Liver (tissue), 9 donors: ENCODE measurements around the gene KEAP1. TPM values are rescaled to one million over a fixed set of nuclear protein-coding genes. Genes with fewer than 3 reads are reported as not detected.

Experiments used
- DNase-seq: peaks from one replicate; pipeline ENCODE4 v3.0.0-alpha.2; 2017; ENCODE audit warnings: low spot score
- H3K27ac ChIP-seq, 2 donors: one replicate each; pipeline ENCODE4 v1.7.0; 2013; ENCODE audit warnings: inconsistent platforms in 2 of 2, low read length in 2 of 2, control low read depth in 1 of 2, low read depth in 1 of 2, mild to moderate bottlenecking in 1 of 2
- H3K27me3 ChIP-seq, 4 donors: one replicate each; pipeline versions ENCODE4 v1.6.1 to v1.7.0; 2013; ENCODE audit warnings: low read length in 3 of 4, inconsistent platforms in 1 of 4, mild to moderate bottlenecking in 1 of 4, moderate library complexity in 1 of 4; ENCODE audit not compliant: control insufficient read depth in 4 of 4, insufficient read depth in 4 of 4
- H3K36me3 ChIP-seq, 4 donors: one replicate each; pipeline versions ENCODE4 v1.6.1 to v1.7.0; 2013; ENCODE audit warnings: low read length in 3 of 4, mild to moderate bottlenecking in 3 of 4, low read depth in 1 of 4, moderate library complexity in 1 of 4; ENCODE audit not compliant: control insufficient read depth in 4 of 4, insufficient read depth in 3 of 4
- H3K4me1 ChIP-seq, 4 donors: one replicate each; pipeline versions ENCODE4 v1.6.1 to v1.7.0; 2013; ENCODE audit warnings: low read length in 3 of 4, mild to moderate bottlenecking in 3 of 4, moderate library complexity in 1 of 4; ENCODE audit not compliant: control insufficient read depth in 4 of 4, insufficient read depth in 4 of 4
- H3K4me3 ChIP-seq, 3 donors: one replicate each; pipeline versions ENCODE4 v1.6.1 to v1.7.0; 2013; ENCODE audit warnings: low read length in 3 of 3, control low read depth in 1 of 3, low read depth in 1 of 3, mild to moderate bottlenecking in 1 of 3
- H3K9ac ChIP-seq, 2 donors: one replicate each; pipeline ENCODE4 v1.7.0; 2013; ENCODE audit warnings: low read length in 2 of 2, mild to moderate bottlenecking in 2 of 2, moderate library complexity in 2 of 2, control low read depth in 1 of 2, low read depth in 1 of 2
- H3K9me3 ChIP-seq, 4 donors: one replicate each; pipeline versions ENCODE4 v1.6.1 to v1.7.0; 2013; ENCODE audit warnings: low read length in 3 of 4; ENCODE audit not compliant: control insufficient read depth in 4 of 4
- ATF3 ChIP-seq: IDR thresholded peaks from 2 replicates; pipeline ENCODE4 v1.6.1; 2016; ENCODE audit warnings: antibody characterized with exemption
- CTCF ChIP-seq: fragments of 150-350 bp; IDR thresholded peaks from 2 replicates; pipeline ENCODE4 v1.5.1; 2017; ENCODE audit warnings: improper control_type of control experiment, low read depth, low read length; ENCODE audit not compliant: missing input control
- EGR1 ChIP-seq, 2 donors: IDR thresholded peaks; 2 replicates each; pipeline ENCODE4 v1.6.1; 2016 to 2018; ENCODE audit warnings: antibody characterized with exemption in 2 of 2, low read depth in 2 of 2
- FOXA1 ChIP-seq: IDR thresholded peaks from 2 replicates; pipeline ENCODE4 v1.6.1; 2016; ENCODE audit warnings: antibody characterized with exemption
- FOXA2 ChIP-seq: IDR thresholded peaks from 2 replicates; pipeline ENCODE4 v1.6.1; 2016; ENCODE audit warnings: antibody characterized with exemption
- GABPA ChIP-seq, 2 donors: IDR thresholded peaks in 1 of 2; conservative IDR thresholded peaks in 1 of 2; 2 replicates each; pipeline ENCODE4 v1.6.1; 2016; ENCODE audit warnings: antibody characterized with exemption in 2 of 2, mild to moderate bottlenecking in 1 of 2, moderate library complexity in 1 of 2
- HNF4A ChIP-seq, 2 donors: conservative IDR thresholded peaks; 2 replicates each; pipeline ENCODE4 v1.6.1; 2016; ENCODE audit warnings: antibody characterized with exemption in 2 of 2, mild to moderate bottlenecking in 2 of 2
- HNF4G ChIP-seq: IDR thresholded peaks from 2 replicates; pipeline ENCODE4 v1.6.1; 2016; ENCODE audit warnings: antibody characterized with exemption
- JUND ChIP-seq, 2 donors: IDR thresholded peaks; 2 replicates each; pipeline ENCODE4 v1.6.1; 2016; ENCODE audit warnings: antibody characterized with exemption in 2 of 2
- MAX ChIP-seq: IDR thresholded peaks from 2 replicates; pipeline ENCODE4 v1.6.1; 2016; ENCODE audit warnings: antibody characterized with exemption
- NR2F2 ChIP-seq: IDR thresholded peaks from 2 replicates; pipeline ENCODE4 v1.6.1; 2016; ENCODE audit warnings: antibody characterized with exemption
- RAD21 ChIP-seq, 2 donors: IDR thresholded peaks; 2 replicates each; pipeline ENCODE4 v1.6.1; 2016; ENCODE audit warnings: antibody characterized with exemption in 2 of 2, mild to moderate bottlenecking in 2 of 2
- REST ChIP-seq: IDR thresholded peaks from 2 replicates; pipeline ENCODE4 v1.6.1; 2016; ENCODE audit warnings: antibody characterized with exemption, mild to moderate bottlenecking
- RXRA ChIP-seq, 2 donors: IDR thresholded peaks; 2 replicates each; pipeline ENCODE4 v1.6.1; 2017 to 2018; ENCODE audit warnings: antibody characterized with exemption in 2 of 2, mild to moderate bottlenecking in 1 of 2
- SP1 ChIP-seq: IDR thresholded peaks from 2 replicates; pipeline ENCODE4 v1.6.1; 2018; ENCODE audit warnings: antibody characterized with exemption, mild to moderate bottlenecking
- TAF1 ChIP-seq: conservative IDR thresholded peaks from 2 replicates; pipeline ENCODE4 v1.6.1; 2016; ENCODE audit warnings: antibody characterized with exemption, mild to moderate bottlenecking
- YY1 ChIP-seq: IDR thresholded peaks from 2 replicates; pipeline ENCODE4 v1.6.1; 2016; ENCODE audit warnings: antibody characterized with exemption, mild to moderate bottlenecking
- ZBTB33 ChIP-seq: IDR thresholded peaks from 2 replicates; pipeline ENCODE4 v1.6.1; 2016; ENCODE audit warnings: antibody characterized with exemption
- WGBS: extraction: QIAGEN DNeasy Blood & Tissue Kit; methylation state at CpG from one replicate; pipeline ENCODE4 v1.1.7; 2013; 5-methylcytosine and 5-hydroxymethylcytosine counted together
- polyA plus RNA-seq, 2 donors: library from polyadenylated mRNA; stranded (reverse) in 1 of 2; unstranded in 1 of 2; fragments of 200-250 nt in 1 of 2; fragments of >200 nt in 1 of 2; fragmentation: Nextera tagmentation in 1 of 2; extraction: Ambion mirVana in 1 of 2; gene quantifications; one replicate each; pipeline versions ENCODE4 v1.2.1 to v1.2.3, GENCODE V29; 2013 to 2015
- total RNA-seq, 2 donors: library from RNA; depleted of rRNA; stranded (reverse); fragments of >200 nt; gene quantifications; one replicate each; pipeline ENCODE4 v1.2.3, GENCODE V29; 2014
- donor health status: healthy.
- donor health status: healthy.
- donor health status: healthy.
- donor health status: healthy.
- donor health status: healthy.

KEAP1 gene
- total and polyA plus RNA-seq, 4 donors = 44.3 to 62.3 (median 48.0) TPM

- Histone ChIP-seq H3K9ac (no peak overlapping the region), H3K27me3 (no peaks in the 10 kb centered on the region), H3K4me1 (peaks cover 3 to 12% (median 6%) of the 10 kb centered on the region in 4 donors), H3K27ac (no peak overlapping the region), H3K4me3 (no peak overlapping the region), H3K9me3 (no peaks in the 10 kb centered on the region), H3K36me3 (peaks cover 33 to 54% (median 43%) of the 10 kb centered on the region in 4 donors)
- 91% methylated on average over 7 of the region's 7 CpGs for WGBS
- DNase-seq = no peak
- TF ChIP-seq TAF1 = no peak
- TF ChIP-seq EGR1 (IDR thresholded peaks at IDR 0.05; ENCODE audit: low read depth in 2 of 2) = no peak
- no peak for TF ChIP-seq ZBTB33
- TF ChIP-seq REST = no peak
- no peak for TF ChIP-seq SP1
- TF ChIP-seq HNF4G = no peak
Measured at GRCh38 chr19:10549733-10550132, 46.6 kb upstream of the KEAP1 start.

- Histone ChIP-seq H3K9ac (no peak overlapping the region), H3K4me1 (peaks cover 6 to 17% (median 10%) of the 10 kb centered on the region in 4 donors), H3K27me3 (no peaks in the 10 kb centered on the region), H3K36me3 (peaks cover 29 to 45% (median 38%) of the 10 kb centered on the region in 4 donors), H3K27ac (no peak overlapping the region), H3K4me3 (no peak overlapping the region), H3K9me3 (no peaks in the 10 kb centered on the region)
- no peak for DNase-seq
- 97% methylated on average over 18 of the region's 18 CpGs for WGBS
- TF ChIP-seq RXRA (IDR thresholded peaks at IDR 0.05) (no peak), REST (no peak), RAD21 (IDR thresholded peaks at IDR 0.05) (no peak), MAX (no peak), GABPA (IDR thresholded peaks at IDR 0.05 in 1 of 2, conservative IDR thresholded peaks at IDR 0.05 in 1 of 2) (no peak), EGR1 (IDR thresholded peaks at IDR 0.05; ENCODE audit: low read depth in 2 of 2) (no peak), YY1 (no peak), SP1 (no peak), CTCF (no peak), ZBTB33 (no peak), TAF1 (no peak), HNF4G (no peak), FOXA1 (no peak), HNF4A (conservative IDR thresholded peaks at IDR 0.05) (no peak), JUND (IDR thresholded peaks at IDR 0.05) (no peak), NR2F2 (no peak), FOXA2 (no peak), ATF3 (no peak)
Measured at GRCh38 chr19:10548746-10549276, 45.7 kb upstream of the KEAP1 start.
